CD4-positive, alpha-beta T cell treated with Interleukin-6 at 100 ng/mL for 8 hours (primary cell): ENCODE measurements around the gene NEK2.
"Not testable (repeated sequence)": the region's sequence is repeated elsewhere in the genome, so short reads cannot be mapped to it uniquely, and the experiment has no call there.

Source experiments
- DNase-seq: peaks from one replicate; pipeline ENCODE4 v3.0.0-alpha.2; 2020; ENCODE audit warnings: mixed read lengths, low spot score

The NEK2 gene

DNA sequence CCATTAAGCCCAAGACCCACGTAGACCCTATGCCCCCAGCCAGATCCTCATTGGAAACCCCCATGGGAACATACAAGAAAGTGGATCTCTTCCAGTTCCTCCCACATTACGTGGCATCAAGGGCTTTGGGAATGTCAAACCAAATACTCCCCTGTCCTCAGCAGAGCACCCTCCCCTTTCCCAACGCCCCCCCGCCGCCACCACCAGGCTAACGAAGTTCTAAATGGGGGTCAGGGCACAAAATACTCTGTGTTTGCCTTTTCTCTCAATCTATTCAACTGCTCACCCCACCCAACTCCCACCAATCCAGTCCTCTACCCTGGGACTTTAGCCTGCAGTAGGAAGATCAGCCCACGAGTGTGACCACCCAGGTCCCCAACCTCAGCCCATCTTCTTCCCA lies 24.5 kb downstream of the NEK2 start:
- DNase-seq: no peak

DNA sequence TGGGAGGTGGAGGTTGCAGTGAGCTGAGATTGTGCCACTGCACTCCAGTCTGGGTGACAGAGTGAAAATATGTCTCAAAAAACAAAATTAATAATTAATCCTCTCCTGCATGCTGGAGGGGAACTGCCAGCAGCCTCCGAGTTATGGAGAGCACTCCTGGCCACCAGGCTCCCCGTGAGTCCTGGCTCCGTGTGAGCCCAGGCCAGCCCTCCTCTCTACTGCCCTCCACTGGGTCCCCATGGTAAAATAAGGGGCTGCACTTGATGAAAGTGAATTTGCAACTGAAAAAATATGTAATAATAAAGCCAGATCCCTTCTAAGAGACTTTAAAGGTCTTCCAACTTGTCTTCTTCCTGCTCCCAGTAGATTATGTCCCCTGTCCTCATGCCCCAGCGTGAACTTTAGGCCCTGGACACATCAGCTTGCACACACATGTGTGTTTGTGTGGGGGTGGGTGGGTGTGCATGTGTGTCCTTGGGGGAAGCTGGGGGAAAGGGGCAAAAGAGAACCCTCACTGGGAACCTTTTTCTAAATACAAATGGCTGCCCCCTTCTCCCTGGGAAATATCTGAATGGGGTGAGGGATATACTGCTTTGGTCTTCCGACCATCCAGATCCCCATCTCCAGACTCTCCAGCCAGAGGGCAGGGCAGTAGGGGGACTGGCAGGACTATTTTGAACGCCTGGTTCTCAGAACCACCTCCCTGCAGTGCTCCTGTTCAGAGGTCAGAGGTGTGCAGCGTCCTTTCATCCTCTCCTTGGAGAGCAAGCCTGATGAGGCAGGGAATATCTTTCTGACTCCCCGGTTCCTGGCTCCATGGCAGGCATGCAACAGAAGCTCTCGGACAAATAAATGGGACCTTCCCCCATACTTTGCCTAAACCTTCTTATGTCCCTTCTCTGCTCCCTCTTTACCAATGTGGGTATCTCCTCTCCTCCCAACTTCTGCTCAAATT lies 26.2 kb downstream of the NEK2 start:
- DNase-seq: no peak

DNA sequence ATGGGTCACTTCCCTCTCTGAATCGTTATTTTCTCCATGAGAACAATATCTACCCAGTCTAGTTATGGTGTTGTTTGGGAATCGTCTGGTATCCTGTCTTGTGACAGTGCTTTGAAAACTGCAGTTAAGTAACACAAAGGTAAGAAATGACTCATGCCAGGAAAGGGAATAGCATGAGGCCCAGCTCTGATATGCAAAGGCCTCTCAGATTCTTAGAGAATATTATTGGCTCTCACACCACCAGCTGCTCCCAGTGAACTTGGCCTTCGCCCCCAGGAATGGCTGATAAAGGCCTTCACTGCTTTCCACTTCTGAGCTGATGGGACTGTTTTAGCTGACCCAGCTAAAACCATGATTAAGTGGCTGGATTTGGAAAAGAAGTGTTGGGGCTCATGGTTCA lies 27.1 kb downstream of the NEK2 start:
- DNase-seq: no peak

DNA sequence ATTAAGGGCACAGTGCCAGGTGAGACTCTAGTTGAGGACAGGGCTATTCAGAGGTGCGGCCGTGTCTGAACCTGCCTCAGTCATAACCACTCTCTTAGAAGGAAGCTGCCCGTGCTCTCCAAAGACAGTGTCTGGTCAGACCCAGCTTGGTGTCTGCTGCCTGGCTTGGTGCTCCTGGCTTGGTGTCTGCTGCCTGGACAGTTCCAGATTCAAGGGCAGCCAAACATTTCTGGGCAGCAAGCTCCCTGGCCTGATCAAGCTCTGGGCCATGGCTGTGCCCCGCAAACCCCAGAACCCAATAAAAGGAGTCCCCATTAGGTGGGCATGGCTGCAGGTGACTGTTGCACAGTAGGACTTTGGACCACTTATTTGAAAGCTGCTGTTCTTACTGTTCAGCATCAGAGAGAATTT lies 27.7 kb downstream of the NEK2 start:
- DNase-seq: no peak

DNA sequence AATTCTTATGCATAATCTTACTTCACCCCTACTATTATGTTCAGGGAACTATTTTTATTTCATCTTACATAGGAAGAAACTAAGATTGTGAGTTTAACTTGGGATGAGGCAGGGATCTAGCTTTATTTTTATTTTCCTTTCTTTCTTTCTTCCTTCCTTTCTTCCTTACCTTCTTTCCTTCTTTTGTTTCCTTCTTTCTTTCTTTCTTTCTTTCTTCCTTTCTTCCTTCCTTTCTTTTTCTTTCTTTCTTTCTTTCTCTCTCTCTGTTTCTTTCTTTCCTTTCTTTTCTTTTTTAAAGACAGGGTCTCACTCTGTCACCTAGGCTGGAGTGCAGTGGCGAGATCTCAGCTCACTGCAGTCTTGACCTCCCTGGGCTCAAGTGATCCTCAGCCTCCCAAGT lies 28.9 kb downstream of the NEK2 start:
- DNase-seq: no peak

DNA sequence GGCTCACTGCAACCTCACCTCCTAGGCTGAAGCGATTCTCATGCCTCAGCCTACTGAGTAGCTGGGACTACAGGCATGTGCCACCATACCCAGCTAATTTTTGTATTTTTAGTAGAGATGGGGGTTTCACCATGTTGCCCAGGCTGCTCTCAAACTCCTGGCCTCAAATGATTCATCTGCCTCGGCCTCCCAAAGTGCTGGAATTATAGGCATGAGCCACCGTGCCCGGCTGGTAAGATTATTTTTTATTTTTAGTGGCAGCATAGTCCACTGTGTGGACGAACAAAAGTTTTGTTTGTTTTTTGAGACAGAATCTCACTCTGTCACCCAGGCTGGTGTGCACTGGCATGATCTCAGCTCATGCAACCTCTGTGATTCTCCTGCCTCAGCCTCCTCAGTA lies 29.8 kb downstream of the NEK2 start:
- DNase-seq: not testable (repeated sequence)

DNA sequence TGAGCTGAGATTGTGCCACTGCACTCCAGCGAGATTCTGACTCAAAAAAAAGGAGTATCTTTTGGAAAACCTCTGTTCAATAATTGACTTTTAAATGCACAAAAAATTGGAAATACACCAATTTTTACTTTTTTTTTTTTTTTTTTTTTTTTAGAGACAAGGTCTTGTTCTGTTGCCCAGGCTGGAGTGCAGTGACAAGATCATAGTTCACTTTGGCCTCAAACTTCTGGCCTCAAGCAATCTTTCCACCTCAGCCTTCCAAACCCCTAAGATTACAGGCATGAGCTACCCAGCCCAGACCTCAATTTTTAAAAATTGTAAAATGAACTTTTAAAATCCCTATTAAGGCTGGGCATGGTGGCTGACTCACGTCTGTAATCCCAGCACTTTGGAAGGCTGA lies 30.8 kb downstream of the NEK2 start:
- no peak for DNase-seq

DNA sequence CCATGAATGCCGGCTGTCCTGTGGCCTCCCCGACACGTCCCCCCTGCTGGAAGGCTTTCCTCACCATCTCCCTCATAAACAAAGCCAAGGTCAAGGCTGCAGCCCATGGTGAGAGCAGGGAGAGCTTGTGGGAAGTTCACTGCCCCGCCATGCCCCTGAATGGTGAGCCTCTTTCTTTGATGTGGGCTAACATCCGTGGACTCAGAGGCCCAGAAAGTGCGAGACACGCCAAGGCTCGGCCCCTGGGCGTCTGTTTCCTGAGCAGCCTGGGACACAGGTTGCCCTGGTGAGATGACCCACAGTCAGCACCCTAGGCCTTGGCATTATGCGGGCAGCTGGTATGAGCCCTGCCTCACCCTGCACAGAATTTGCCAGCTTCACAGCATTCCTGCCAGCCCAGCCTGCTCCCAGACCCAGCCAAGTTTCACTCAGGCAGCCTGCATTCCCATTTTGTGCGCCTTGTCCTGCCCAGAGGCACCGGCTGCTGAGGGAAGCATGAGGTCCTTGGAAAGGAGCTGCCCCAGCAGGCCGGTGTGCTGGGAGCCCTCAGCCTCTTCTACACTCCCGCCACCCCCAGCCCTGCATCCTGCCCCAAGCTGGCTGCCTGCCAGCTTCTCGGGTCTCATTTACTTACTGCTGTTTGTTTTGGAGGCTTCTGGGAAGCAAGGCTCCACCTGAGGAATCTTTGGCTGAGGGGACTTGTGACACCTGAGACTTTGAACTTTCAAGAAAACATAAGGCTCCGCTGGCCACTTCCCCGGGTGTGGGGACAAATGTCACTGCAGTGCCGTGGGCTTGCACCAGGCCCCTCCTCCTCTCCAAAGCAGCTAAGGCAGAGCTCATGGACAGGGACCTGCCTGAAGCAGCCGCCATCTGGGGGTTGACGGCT lies 31.9 kb downstream of the NEK2 start:
- DNase-seq: peak; percentile 17

DNA sequence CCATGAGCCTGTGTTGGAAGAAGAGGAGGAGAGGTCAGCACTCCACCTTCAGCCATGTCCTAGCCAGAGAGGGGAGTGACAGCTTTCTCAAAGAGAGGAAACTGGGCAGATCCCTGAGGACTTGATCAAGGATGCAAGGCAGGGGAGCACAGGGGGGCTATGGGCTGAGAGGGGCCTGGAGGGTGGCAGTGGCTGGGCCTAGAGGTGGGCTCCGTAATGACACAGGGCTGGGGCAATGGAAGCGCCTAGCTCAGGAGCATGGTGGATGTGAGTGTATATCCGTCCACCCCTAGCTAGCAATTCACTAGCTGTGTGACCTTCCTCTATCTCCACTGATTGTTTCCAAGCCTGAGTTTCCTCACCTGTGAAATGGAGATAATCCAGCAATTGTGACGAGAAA lies 32.6 kb downstream of the NEK2 start:
- DNase-seq: no peak

DNA sequence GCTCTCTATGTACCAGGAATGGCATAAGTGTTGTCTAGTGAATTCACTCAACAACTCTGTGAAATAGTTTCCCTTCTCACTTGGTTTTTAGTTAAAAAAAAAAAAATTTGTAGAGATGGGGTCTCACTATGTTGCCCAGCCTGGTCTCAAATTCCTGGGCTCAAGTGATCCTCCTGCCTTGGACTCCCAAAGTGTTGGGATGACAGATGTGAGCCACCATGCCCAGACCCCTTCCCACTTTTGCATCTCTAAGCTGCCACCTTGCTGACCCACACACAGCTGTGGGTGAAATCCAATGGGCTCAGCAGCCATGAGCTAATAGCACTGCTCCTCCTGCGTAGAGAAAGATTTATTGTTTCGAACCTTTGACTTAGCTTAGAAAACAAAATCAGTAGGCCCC lies 33.5 kb downstream of the NEK2 start:
- DNase-seq: no peak

DNA sequence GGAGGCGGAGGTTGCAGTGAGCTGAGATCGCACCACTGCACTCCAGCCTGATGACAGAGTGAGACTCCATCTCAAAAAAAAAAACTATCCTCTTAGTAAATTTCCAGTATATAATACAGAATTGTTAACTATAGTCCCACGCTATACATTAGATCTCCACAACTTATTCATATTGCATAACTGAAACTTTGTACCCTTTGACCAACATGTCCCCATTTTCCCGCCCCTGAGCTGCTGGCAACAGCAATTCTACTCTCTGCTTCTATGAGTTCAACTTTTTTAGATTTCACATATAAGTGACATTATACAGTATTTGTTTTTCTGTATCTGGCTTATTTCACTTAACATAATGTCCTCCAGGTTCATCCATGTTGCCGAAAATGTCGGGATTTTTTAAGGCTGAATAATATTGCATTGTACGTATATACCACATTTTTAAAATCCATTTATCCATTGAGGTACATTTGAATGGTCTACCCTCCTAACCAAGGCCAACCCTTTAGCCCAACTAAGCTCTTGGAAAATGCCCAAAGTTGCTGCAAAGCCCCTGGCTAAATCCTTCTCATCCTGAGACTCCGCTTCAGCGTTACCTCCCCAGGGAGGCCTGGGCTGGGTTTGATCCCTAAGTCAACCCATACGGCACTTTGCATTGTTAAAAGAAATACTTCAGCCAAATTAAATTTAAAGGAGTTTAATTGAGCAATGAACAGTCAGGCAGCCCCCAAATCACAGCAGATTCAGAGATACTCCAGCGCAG lies 34.2 kb downstream of the NEK2 start:
- no peak for DNase-seq

DNA sequence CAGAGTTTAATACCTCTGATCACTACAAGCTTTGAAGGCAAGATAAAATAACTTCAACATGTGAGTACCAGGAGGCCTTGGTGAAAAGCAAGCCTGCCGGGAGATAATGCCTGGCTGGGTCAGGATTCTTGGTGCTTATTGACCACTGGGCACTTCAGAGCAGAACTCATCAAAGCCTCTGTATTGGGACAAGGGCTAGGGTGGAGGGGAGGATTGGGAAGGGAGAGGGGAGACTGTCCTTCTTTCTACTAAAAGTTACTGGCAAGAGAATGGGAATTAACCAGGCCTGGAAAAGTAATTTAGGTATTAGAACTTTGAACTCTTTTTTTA lies 35.2 kb downstream of the NEK2 start:
- DNase-seq: no peak

DNA sequence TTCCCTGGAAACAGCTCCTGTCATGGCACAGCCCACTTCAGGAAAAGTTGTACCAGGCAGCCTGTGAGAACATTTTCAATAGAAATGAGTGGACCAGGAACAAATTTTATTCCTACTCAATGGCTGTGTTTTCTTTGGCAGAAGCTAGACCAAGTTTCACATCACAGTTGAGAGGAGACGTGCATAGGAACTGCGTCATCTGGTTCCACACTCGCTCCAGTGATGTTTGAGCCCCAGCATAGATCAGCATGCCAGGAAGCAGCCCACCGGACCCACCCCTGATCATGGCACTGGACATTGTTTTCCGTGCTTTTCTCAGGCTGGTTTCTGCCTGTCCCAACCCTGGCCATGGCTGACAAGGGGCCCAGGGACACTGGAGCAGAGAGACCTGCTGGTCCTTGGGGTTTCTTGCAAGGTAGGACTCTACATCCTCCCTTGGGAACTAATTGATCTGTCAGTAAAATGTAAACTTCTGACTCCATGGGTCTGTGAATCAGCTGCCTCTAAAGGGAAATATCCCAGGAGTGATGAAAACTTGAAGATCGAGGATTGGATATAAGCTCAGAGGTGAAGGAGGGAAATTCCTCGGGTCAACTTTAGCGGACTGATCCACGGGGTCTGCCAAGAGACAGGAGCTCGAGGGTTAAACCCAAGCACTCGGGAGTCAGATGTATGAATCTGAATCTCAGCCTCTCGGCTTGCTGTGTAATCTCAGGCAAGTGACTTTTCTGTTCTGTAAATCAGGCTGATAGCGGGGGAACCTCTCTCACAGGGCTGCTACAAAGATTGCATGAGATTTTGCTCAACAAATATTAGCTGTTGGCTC lies 35.7 kb downstream of the NEK2 start:
- DNase-seq: no peak

DNA sequence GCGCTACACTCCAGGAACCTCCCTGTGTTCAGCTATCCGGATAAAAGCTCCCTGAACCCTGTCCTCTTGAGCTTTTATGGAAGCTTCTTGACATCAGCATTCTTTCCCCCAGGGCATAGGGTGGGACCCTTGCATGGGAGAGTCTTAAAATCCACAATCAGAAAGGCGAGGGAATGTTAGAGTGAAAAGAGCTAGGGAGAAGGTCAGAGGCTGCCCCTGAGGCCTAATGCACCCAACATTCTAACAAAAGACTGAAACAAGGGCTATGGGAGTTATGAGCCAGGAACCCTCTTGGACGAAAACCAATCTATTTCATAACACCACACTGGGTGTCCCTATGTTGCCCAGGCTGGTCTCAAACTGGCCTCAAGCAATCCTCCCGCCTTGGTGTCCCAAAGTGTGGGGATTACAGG lies 36.7 kb downstream of the NEK2 start:
- no peak for DNase-seq

DNA sequence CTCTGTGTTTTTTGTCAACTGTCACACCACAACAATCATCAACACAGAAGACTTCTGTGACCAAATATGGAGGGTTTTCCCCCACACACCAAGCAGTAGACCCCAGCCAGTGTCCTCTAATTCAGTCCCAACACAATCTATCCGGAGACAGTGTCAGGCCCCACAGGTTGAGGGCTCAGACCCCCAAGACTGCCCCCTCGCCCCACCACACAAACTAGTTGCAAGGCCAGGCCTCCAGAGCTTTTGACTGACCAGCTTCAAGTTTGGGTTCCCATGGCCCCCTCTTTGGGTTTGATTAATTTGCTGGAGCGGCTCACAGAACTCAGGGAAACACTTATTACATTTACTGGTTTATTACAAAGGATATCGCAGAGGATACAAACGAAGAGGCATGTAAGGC lies 37.2 kb downstream of the NEK2 start:
- no peak for DNase-seq

DNA sequence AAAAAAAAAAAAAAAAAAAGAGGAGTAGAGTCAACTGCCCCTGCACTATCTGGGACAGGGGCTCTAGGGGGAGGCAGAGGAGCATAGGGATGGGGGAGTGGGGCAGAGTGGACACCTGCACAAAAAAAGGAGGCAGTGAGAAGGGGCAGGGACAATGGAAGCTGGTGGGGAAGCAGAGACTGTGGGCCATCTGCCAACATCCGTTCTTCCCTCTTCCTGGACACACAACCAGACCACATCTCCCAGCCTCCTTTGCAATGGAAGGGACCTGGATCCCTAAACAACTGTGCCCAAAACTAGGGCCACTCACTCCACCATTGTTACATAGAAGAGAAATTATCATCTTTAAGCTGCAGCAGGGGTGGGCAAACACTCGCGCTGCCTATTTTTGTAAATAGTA lies 38.4 kb downstream of the NEK2 start:
- DNase-seq: no peak

DNA sequence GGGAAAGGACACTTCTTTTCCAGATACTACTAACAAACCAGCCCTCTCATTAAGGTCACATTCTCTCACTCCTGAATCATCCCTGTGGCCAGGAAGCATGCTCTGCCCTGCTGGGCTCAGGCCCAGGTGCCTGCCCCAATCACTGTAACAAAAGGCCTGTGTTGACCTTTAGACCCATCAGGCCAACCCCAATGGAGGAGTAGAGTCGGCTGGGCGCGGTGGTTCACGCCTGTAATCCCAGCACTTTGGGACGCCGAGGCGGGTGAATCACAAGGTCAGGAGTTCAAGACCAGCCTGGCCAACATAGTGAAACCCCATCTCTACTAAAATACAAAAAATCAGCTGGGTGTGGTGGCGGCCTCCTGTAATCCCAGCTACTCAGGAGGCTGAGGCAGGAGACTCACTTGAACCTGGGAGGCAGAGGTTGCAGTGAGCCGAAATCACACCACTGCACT lies 38.8 kb downstream of the NEK2 start:
- not testable (repeated sequence) for DNase-seq

DNA sequence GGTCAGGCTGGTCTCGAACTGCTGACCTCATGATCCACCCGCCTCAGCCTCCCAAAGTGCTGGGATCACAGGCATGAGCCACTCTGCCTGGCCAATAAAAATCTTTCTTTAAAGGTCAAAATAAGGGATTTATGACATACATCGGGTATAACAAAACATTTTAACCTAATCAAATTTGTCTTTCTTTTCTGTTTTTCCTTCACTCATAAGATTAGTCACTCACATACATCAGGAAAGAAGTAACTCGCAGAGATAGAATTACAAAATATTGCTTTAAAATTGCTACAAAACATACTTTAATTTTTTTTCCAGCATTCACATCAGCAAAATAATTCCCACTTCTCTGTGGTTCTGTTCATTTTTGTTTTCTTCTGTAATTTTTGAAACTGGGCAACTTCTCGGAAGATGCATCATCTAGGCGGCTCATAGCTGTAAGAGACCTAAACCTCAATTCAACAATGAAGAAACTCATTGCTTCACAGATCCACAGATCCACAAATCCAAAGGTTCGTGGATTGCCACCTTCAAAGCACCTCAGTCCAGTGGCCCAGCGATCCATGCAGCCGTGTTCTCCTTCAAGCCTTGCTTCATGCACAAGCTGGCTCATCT lies 39.7 kb downstream of the NEK2 start:
- DNase-seq: no peak

DNA sequence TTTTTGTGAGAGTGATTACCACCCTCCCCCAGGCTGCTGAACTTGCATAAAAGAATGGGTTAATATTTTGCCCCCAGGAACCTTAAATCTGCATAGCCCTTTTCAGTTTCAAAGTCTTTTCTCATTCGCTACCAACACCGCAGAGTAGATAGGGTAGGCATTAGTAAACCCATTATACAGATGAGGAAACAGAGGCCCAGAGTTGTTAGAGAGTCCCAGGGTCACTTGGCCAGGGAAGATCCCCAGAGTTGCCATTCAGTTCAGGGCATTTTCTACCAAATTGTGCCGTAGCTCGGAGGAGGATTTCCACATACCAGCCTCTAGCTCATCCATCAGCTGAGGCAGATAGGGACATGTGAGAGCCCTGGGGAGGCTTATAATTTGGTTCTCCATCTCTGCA lies 40.5 kb downstream of the NEK2 start:
- no peak for DNase-seq

DNA sequence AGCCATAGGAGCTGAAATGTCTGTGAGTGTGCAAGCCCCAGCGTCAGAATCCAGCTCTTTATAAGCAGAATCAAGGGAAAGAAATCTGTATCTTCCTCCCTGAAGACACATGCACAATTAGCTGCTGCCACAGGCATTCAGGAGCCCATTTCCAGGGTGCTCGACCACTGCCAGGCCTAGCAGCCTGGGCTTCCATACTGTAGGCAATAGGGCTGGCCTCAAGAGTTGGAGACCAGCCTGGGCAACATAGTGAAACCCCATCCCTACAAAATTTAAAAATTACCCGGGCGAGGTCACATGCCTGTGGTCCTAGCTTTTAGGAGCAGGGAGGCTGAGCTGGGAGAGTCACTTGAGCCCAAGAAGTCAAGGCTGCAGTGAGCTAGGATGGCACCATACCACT lies 41.0 kb downstream of the NEK2 start:
- no peak for DNase-seq

DNA sequence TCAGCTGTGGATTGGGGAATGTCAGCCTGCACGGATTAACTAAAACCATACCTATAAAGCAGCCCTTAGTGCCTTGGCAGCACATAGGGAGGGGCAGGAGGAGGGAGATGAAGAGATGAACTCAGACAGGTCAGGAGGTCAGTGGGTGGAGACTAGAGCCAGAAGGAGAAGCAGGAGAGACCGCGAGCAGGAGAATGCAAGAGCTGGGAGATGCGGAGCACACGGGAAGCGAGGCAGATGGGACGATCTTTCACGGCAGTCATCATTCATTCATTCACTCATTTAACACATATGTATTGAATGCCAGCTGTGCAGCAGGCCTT lies 41.9 kb downstream of the NEK2 start:
- no peak for DNase-seq
